ENCODE data around the gene ZNF586.
A peak's percentile ranks its signal among the peaks of the same experiment; 100 is the strongest.
"Not testable (repeated sequence)": the region's sequence is repeated elsewhere in the genome, so short reads cannot be mapped to it uniquely, and the experiment has no call there.

DNA sequence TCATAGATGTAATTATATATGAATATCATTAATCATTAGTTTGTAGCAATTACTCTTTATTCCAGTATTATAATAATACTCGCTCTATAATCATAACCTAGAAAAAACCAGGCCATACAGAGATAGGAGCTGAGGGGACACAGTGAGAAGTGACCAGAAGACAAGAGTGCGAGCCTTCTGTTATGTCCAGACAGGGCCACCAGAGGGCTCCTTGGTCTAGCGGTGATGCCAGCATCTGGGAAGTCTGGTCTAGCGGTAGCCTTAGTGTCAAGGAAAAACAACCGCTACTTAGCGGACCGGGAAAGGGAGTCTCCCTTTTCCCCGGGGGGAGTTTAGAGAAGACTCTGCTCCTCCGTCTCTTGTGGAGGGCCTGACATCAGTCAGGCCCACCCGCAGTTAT, 31.2 kb upstream of the ZNF586 start:
- peak; percentile 48 for TF ChIP-seq CTCF (IDR thresholded peaks at IDR 0.05; ENCODE audit: low read depth, low read length)
- not testable (repeated sequence) for TF ChIP-seq EZH2phosphoT487 (IDR thresholded peaks at IDR 0.05; ENCODE audit: low read depth)
